Activated CD4-positive, alpha-beta T cell treated with anti-CD3 and anti-CD28 coated beads for 48 hours (primary cell): ENCODE measurements around the gene IQCF5.
"Not testable (repeated sequence)": the region's sequence is repeated elsewhere in the genome, so short reads cannot be mapped to it uniquely, and the experiment has no call there.

Source experiments
- DNase-seq: peaks from one replicate; pipeline ENCODE4 v3.0.0-alpha.2; 2020

Gene IQCF5

GRCh38 chr3:51875501-51875900 is at the start of gene IQCF5:
Gene IQCF5, minus strand, starts transcription at chr3:51875601. Its CDS starts 70 bp downstream, at chr3:51875531.
- no peak for DNase-seq

GRCh38 chr3:51921081-51921578 is 45.7 kb upstream of the IQCF5 start:
- DNase-seq = no peak

- no peak for DNase-seq
Observed at GRCh38 chr3:51916418-51916817, 41.0 kb upstream of the IQCF5 start.

- DNase-seq = no peak
Observed at GRCh38 chr3:51908026-51908425, 32.6 kb upstream of the IQCF5 start.

GRCh38 chr3:51904034-51904823 is 28.8 kb upstream of the IQCF5 start:
- DNase-seq = no peak

- DNase-seq = peak; percentile 63
Observed at GRCh38 chr3:51902361-51902760, 27.0 kb upstream of the IQCF5 start.

GRCh38 chr3:51900043-51900442 is 24.6 kb upstream of the IQCF5 start:
- DNase-seq = not testable (repeated sequence)

- DNase-seq = no peak
Observed at GRCh38 chr3:51897391-51897790, 22.0 kb upstream of the IQCF5 start.

- DNase-seq = no peak
Observed at GRCh38 chr3:51896607-51897305, 21.4 kb upstream of the IQCF5 start.

GRCh38 chr3:51894939-51895338 is 19.5 kb upstream of the IQCF5 start:
- no peak for DNase-seq

GRCh38 chr3:51894391-51894790 is 19.0 kb upstream of the IQCF5 start:
- DNase-seq = no peak

GRCh38 chr3:51891242-51892039 is 16.0 kb upstream of the IQCF5 start:
- no peak for DNase-seq

- no peak for DNase-seq
Observed at GRCh38 chr3:51888463-51889105, 13.2 kb upstream of the IQCF5 start.

GRCh38 chr3:51887620-51888019 is 12.2 kb upstream of the IQCF5 start:
- DNase-seq = no peak

GRCh38 chr3:51886447-51886846 is 11.0 kb upstream of the IQCF5 start:
- DNase-seq = no peak

- no peak for DNase-seq
Observed at GRCh38 chr3:51879937-51880336, 4.5 kb upstream of the IQCF5 start.

- no peak for DNase-seq
Observed at GRCh38 chr3:51876186-51876585, 785 bp upstream of the IQCF5 start.

- no peak for DNase-seq
Observed at GRCh38 chr3:51874889-51875288, 512 bp downstream of the IQCF5 start.

GRCh38 chr3:51874411-51874810 is 990 bp downstream of the IQCF5 start:
- DNase-seq = no peak

- DNase-seq = no peak
Observed at GRCh38 chr3:51873876-51874275, 1.5 kb downstream of the IQCF5 start.

- DNase-seq = no peak
Observed at GRCh38 chr3:51873253-51873766, 2.1 kb downstream of the IQCF5 start.

GRCh38 chr3:51869304-51869703 is 6.1 kb downstream of the IQCF5 start:
- no peak for DNase-seq

GRCh38 chr3:51868896-51869295 is 6.5 kb downstream of the IQCF5 start:
- DNase-seq = not testable (repeated sequence)
